Stomach (tissue), 4 donors: ENCODE results near the gene FMN1.

Experiments
- CTCF ChIP-seq, 7 experiments: fragments of 450-650 bp in 4 of 7; fragments of 200-600 bp in 3 of 7; sonication (generic) in 3 of 7; IDR thresholded peaks; one replicate each; pipeline ENCODE4 v1.5.1; 2016 to 2019; ENCODE audit warnings: antibody characterized with exemption in 7 of 7, control low read depth in 2 of 7, mild to moderate bottlenecking in 1 of 7
- EP300 ChIP-seq: sonication (generic); formaldehyde crosslinking; IDR thresholded peaks from one replicate; pipeline ENCODE4 v1.6.1; 2017; ENCODE audit warnings: antibody characterized with exemption
- POLR2A ChIP-seq, 4 donors: fragments of 450-650 bp; IDR thresholded peaks; one replicate each; pipeline ENCODE4 v1.6.1; 2016; ENCODE audit warnings: antibody characterized with exemption in 4 of 4, control low read depth in 2 of 4, mild to moderate bottlenecking in 1 of 4, moderate library complexity in 1 of 4
- POLR2AphosphoS5 ChIP-seq, 3 donors: sonication (generic); formaldehyde crosslinking; IDR thresholded peaks; one replicate each; pipeline ENCODE4 v1.6.1; 2016; ENCODE audit warnings: antibody characterized with exemption in 3 of 3

DNA sequence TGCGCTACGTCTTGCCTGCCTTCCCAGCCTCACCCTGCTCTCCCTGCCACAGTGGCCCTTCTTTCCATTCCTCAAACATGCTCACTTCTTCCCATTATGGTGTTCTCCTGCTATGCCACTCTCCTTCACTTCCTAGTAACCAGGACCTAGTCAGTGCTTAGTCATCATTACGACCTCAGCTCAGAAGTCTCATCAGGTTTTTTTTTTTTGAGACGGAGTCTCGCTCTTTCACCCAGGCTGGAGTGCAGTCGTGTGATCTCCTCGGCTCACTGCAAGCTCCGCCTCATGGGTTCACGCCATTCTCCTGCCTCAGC lies 327.2 kb downstream of the FMN1 start:
- TF ChIP-seq EP300: no peak
- TF ChIP-seq POLR2A (IDR thresholded peaks at IDR 0.05): no peak
- no peak for TF ChIP-seq CTCF (IDR thresholded peaks at IDR 0.05)
- peak in 1 of 3 donors; percentile 15 for TF ChIP-seq POLR2AphosphoS5 (IDR thresholded peaks at IDR 0.05)
